Neural cell (in vitro differentiated cells): ENCODE data around the gene ZNF529. TPM values are rescaled to one million over a fixed set of nuclear protein-coding genes. Genes with fewer than 3 reads are reported as not detected.

ENCODE experiments used
- polyA plus RNA-seq: library from polyadenylated mRNA; depleted of rRNA; stranded (reverse); fragments of >200 nt; gene quantifications from 2 replicates; pipeline ENCODE4 v1.2.3, GENCODE V29; 2014

ZNF529 gene
- polyA plus RNA-seq, 1 donor from 2014 or later: 54.5 TPM

Other genes starting within 250 kb of the ZNF529 start
- gene ZFP14, start 194.1 kb downstream of the ZNF529 start, polyA plus RNA-seq: 16.1 and 16.4 TPM in 2 replicates
- 17.1 and 19.7 TPM in 2 replicates for gene ZFP82, start 154.6 kb downstream of the ZNF529 start, polyA plus RNA-seq
- 28.9 and 29.3 TPM in 2 replicates for gene ZNF566, start 83.7 kb downstream of the ZNF529 start, polyA plus RNA-seq
- 23.2 and 25.0 TPM in 2 replicates for gene ZNF260, start 45.0 kb downstream of the ZNF529 start, polyA plus RNA-seq
- gene ZNF382, start 32.0 kb upstream of the ZNF529 start, polyA plus RNA-seq: 98.8 and 112 TPM in 2 replicates
- 28.1 and 32.4 TPM in 2 replicates for gene ZNF461, start 93.5 kb upstream of the ZNF529 start, polyA plus RNA-seq
- 18.4 and 20.8 TPM in 2 replicates for gene ZNF567, start 114.3 kb upstream of the ZNF529 start, polyA plus RNA-seq
- gene ZNF850, start 199.5 kb upstream of the ZNF529 start, polyA plus RNA-seq: 0.84 and 1.0 TPM in 2 replicates